ENCODE data around the gene IL17F. TPM values are rescaled to one million over a fixed set of nuclear protein-coding genes. Genes with fewer than 3 reads are reported as not detected.

IL17F gene
- total RNA-seq, 1 experiment from 2014 or later: not detected

DNA sequence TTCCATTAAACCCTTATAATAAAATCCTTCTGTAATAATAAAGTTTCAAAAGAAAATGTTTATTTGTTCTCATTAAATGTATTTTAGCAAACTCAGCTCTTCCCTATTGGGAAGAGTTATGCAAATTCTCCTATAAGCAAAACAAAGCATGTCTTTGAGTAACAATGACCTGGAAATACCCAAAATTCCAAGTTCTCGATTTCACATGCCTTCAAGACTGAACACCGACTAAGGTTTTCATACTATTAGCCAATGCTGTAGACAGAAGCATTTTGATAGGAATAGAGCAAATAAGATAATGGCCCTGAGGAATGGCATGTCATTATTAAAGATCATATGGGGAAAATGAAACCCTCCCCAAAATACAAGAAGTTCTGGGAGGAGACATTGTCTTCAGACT, 54.3 kb downstream of the IL17F start:
- no peaks in the 10 kb centered on the region for H3K79me2 ChIP-seq (ENCODE audit: low read length)
- DNase-seq (no peak), ATAC-seq (no peak)
- no peaks in the 10 kb centered on the region for H3K9me2 ChIP-seq (replicated peaks; ENCODE audit: low read length)
- H2AFZ ChIP-seq (ENCODE audit: low read length): no peak overlapping the region
- H3K9me3 ChIP-seq (ENCODE audit: low read length): no peaks in the 10 kb centered on the region
- ChIA-PET CTCF (no interaction called here), POLR2A (ENCODE audit: unreplicated experiment) (no interaction called here)
- H3K27me3 ChIP-seq (ENCODE audit: low read length): peaks cover 48% of the 10 kb centered on the region
- BruUV-seq (replicated peaks): no TSS peak
- no peak overlapping the region for H3K4me3 ChIP-seq (ENCODE audit: low read length)
- H3K4me1 ChIP-seq (ENCODE audit: insufficient read depth, low read length): no peaks in the 10 kb centered on the region
- no peak overlapping the region for H3K27ac ChIP-seq (ENCODE audit: low read length)
- H4K20me1 ChIP-seq (ENCODE audit: low read length): no peaks in the 10 kb centered on the region
- H3K4me2 ChIP-seq (ENCODE audit: low read length): no peak overlapping the region
- H3K36me3 ChIP-seq (ENCODE audit: low read depth, low read length): no peaks in the 10 kb centered on the region
- intact Hi-C loops (cut with micrococcal nuclease): no loop called here
- TF ChIP-seq, protein P1, sequence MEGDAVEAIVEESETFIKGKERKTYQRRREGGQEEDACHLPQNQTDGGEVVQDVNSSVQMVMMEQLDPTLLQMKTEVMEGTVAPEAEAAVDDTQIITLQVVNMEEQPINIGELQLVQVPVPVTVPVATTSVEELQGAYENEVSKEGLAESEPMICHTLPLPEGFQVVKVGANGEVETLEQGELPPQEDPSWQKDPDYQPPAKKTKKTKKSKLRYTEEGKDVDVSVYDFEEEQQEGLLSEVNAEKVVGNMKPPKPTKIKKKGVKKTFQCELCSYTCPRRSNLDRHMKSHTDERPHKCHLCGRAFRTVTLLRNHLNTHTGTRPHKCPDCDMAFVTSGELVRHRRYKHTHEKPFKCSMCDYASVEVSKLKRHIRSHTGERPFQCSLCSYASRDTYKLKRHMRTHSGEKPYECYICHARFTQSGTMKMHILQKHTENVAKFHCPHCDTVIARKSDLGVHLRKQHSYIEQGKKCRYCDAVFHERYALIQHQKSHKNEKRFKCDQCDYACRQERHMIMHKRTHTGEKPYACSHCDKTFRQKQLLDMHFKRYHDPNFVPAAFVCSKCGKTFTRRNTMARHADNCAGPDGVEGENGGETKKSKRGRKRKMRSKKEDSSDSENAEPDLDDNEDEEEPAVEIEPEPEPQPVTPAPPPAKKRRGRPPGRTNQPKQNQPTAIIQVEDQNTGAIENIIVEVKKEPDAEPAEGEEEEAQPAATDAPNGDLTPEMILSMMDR (conservative IDR thresholded peaks at IDR 0.05; ENCODE audit: low read depth, low read length): no peak
- TF ChIP-seq EZH2phosphoT487 (IDR thresholded peaks at IDR 0.05; ENCODE audit: borderline replicate concordance, low read length) (no peak), EZH2 (IDR thresholded peaks at IDR 0.05; ENCODE audit: low read length, unreplicated experiment) (no peak)
- H3F3A ChIP-seq (ENCODE audit: low read length, unreplicated experiment): no peaks in the 10 kb centered on the region
- H3K9ac ChIP-seq (ENCODE audit: low read length): no peak overlapping the region

DNA sequence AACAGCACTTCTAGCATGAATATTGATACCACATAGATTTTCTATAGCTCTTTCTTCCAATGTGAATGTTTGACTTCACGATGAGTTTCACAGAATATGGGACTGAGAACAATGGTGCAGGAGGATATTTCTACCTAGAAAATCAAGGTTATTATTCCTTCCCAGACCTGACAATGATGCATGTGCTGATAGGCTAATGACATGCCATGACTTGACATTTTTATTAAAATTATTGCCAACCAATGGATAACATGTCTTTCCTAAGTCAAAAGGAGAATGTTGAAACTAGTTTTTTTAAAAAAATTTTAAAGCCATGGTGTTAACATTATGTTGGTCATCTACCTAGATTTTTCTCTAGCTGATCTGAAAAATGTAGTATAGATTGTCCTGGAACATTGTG, 57.2 kb downstream of the IL17F start:
- TF ChIP-seq, protein P1 (conservative IDR thresholded peaks at IDR 0.05; ENCODE audit: low read depth, low read length): no peak
- TF ChIP-seq EZH2 (IDR thresholded peaks at IDR 0.05; ENCODE audit: low read length, unreplicated experiment) (no peak), EZH2phosphoT487 (IDR thresholded peaks at IDR 0.05; ENCODE audit: borderline replicate concordance, low read length) (no peak)
- no peak for DNase-seq
- Histone ChIP-seq H3K27me3 (ENCODE audit: low read length) (peaks cover 51% of the 10 kb centered on the region), H3K4me1 (ENCODE audit: insufficient read depth, low read length) (no peaks in the 10 kb centered on the region), H3K36me3 (ENCODE audit: low read depth, low read length) (no peaks in the 10 kb centered on the region), H2AFZ (ENCODE audit: low read length) (no peak overlapping the region), H3K27ac (ENCODE audit: low read length) (no peak overlapping the region), H3K9me3 (ENCODE audit: low read length) (no peaks in the 10 kb centered on the region), H3F3A (ENCODE audit: low read length, unreplicated experiment) (no peaks in the 10 kb centered on the region), H3K4me3 (ENCODE audit: low read length) (no peak overlapping the region), H4K20me1 (ENCODE audit: low read length) (no peaks in the 10 kb centered on the region), H3K4me2 (ENCODE audit: low read length) (no peak overlapping the region), H3K79me2 (ENCODE audit: low read length) (no peaks in the 10 kb centered on the region), H3K9me2 (replicated peaks; ENCODE audit: low read length) (no peaks in the 10 kb centered on the region), H3K9ac (ENCODE audit: low read length) (no peak overlapping the region)
- BruUV-seq (replicated peaks): no TSS peak
- POLR2A ChIA-PET (ENCODE audit: unreplicated experiment): no interaction called here
- ATAC-seq: no peak
- CTCF ChIA-PET: no interaction called here
- intact Hi-C loops (cut with micrococcal nuclease): no loop called here

Other genes starting within 250 kb of the IL17F start
- gene PKHD1, start 156.9 kb downstream of the IL17F start, total RNA-seq (2014; rRNA removed): 0.40 and 0.52 TPM in 2 replicates
- gene IL17A, start 58.1 kb downstream of the IL17F start, total RNA-seq (2014; rRNA removed): not detected in 2 replicates
- 201 and 203 TPM in 2 replicates for gene MCM3, start 40.2 kb upstream of the IL17F start, total RNA-seq (2014; rRNA removed)
- 0.44 and 0.46 TPM in 2 replicates for gene PAQR8, start 117.7 kb upstream of the IL17F start, total RNA-seq (2014; rRNA removed)
- gene EFHC1, start 175.8 kb upstream of the IL17F start, total RNA-seq (2014; rRNA removed): 14.5 and 22.4 TPM in 2 replicates